Measurements from ENCODE around the gene GLA.

Gene GLA

DNA sequence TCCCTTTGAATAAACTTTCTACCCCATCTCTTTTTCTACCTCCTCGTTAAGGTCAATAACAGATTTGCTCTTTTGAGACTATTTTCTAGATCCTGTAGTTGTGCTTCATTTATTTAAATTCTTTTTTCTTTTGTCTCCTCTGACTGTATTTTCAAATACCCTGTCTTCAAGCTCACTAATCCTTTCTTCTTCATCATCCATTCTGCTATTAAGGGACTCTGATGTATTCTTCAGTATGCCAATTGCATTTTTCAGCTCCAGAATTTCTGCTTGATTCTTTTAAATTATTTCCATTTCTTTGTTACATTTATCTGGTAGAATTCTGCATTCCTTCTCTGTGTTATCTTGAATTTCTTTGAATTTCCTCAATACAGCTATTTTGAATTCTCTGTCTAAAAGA is 41.6 kb upstream of the GLA start:
- H4K20me1 ChIP-seq (ENCODE audit: insufficient read depth, low read length): no peaks in the 10 kb centered on the region
- H2AFZ ChIP-seq (ENCODE audit: low read depth, low read length): no peak overlapping the region
- H3K79me2 ChIP-seq (ENCODE audit: low read length): no peaks in the 10 kb centered on the region
- H3K27me3 ChIP-seq (ENCODE audit: low read depth, low read length): no peaks in the 10 kb centered on the region
- no peak overlapping the region for H3K4me3 ChIP-seq (ENCODE audit: low read length)
- no peaks in the 10 kb centered on the region for H3K4me1 ChIP-seq (ENCODE audit: low read length)
- TF ChIP-seq, protein P1, sequence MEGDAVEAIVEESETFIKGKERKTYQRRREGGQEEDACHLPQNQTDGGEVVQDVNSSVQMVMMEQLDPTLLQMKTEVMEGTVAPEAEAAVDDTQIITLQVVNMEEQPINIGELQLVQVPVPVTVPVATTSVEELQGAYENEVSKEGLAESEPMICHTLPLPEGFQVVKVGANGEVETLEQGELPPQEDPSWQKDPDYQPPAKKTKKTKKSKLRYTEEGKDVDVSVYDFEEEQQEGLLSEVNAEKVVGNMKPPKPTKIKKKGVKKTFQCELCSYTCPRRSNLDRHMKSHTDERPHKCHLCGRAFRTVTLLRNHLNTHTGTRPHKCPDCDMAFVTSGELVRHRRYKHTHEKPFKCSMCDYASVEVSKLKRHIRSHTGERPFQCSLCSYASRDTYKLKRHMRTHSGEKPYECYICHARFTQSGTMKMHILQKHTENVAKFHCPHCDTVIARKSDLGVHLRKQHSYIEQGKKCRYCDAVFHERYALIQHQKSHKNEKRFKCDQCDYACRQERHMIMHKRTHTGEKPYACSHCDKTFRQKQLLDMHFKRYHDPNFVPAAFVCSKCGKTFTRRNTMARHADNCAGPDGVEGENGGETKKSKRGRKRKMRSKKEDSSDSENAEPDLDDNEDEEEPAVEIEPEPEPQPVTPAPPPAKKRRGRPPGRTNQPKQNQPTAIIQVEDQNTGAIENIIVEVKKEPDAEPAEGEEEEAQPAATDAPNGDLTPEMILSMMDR (IDR thresholded peaks at IDR 0.05; ENCODE audit: low read depth, low read length): no peak
- no peak for TF ChIP-seq EZH2phosphoT487 (IDR thresholded peaks at IDR 0.05; ENCODE audit: low read depth)
- no peak overlapping the region for H3K4me2 ChIP-seq (ENCODE audit: low read length)
- H3K36me3 ChIP-seq (replicated peaks; ENCODE audit: low read depth, low read length): no peaks in the 10 kb centered on the region
- no peaks in the 10 kb centered on the region for H3K9me3 ChIP-seq (ENCODE audit: insufficient read depth, low read length)
- no peak overlapping the region for H3K9ac ChIP-seq (ENCODE audit: low read length)
- no peak overlapping the region for H3K27ac ChIP-seq (ENCODE audit: low read length)

DNA sequence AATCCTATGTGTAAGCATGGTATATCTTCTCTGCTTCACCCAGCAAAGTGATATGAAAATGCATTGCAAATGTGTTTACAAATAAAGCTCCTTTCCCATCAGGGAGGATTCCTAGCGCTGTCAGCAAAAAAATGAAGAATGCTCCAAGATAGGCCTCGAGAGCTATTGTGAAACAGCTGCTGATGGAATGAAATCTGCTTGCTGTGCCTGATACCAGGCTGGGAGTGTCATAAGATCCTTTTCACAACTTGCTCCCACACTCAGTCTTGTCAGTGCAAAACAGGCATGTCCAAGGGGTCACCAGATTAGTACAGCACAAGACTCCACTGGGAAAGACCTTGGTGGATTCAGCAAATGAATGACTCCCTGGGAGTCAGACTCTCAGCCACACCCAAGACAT is 34.4 kb upstream of the GLA start:
- Histone ChIP-seq H4K20me1 (ENCODE audit: insufficient read depth, low read length) (no peaks in the 10 kb centered on the region), H3K9ac (ENCODE audit: low read length) (no peak overlapping the region), H3K79me2 (ENCODE audit: low read length) (no peaks in the 10 kb centered on the region), H3K4me3 (ENCODE audit: low read length) (no peak overlapping the region), H3K4me2 (ENCODE audit: low read length) (no peak overlapping the region), H3K27me3 (ENCODE audit: low read depth, low read length) (no peaks in the 10 kb centered on the region), H3K4me1 (ENCODE audit: low read length) (no peaks in the 10 kb centered on the region), H2AFZ (ENCODE audit: low read depth, low read length) (no peak overlapping the region), H3K36me3 (replicated peaks; ENCODE audit: low read depth, low read length) (no peaks in the 10 kb centered on the region), H3K27ac (ENCODE audit: low read length) (no peak overlapping the region), H3K9me3 (ENCODE audit: insufficient read depth, low read length) (no peaks in the 10 kb centered on the region)
- TF ChIP-seq, protein P1 (IDR thresholded peaks at IDR 0.05; ENCODE audit: low read depth, low read length): no peak
- TF ChIP-seq EZH2phosphoT487 (IDR thresholded peaks at IDR 0.05; ENCODE audit: low read depth): no peak

DNA sequence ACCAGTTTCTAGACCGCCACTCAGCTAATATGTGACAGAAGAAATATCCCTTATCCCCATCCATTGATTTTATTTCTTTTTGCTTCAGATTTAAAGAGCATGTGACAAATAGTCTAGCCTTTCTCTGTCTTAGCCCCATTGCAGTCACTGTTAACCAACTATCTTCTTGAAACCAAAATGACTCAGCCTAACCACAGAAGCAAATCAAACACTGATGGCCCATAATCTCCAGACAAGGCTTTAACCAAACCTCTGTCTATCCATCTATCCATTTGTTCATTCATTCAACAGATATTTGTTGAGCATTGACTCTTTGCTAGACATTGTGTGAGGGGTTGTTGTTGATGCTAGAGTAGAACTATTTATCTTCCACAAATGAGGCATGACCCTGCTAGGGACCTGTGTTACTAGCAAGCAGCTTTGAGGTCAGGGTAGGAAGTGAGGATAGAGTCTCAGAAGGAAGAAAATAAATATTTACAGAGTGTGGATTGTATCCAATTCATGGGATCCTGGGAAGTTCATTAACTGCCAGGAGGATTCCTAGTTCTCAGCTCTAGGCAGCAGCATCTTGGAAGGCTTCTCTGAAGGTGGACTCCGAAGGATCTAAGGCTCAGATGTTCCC is 22.8 kb upstream of the GLA start:
- H3K4me3 ChIP-seq (ENCODE audit: low read length): no peak overlapping the region
- H4K20me1 ChIP-seq (ENCODE audit: insufficient read depth, low read length): no peaks in the 10 kb centered on the region
- no peak overlapping the region for H3K27ac ChIP-seq (ENCODE audit: low read length)
- no peaks in the 10 kb centered on the region for H3K79me2 ChIP-seq (ENCODE audit: low read length)
- H3K4me1 ChIP-seq (ENCODE audit: low read length): peaks cover 14% of the 10 kb centered on the region
- H3K27me3 ChIP-seq (ENCODE audit: low read depth, low read length): no peaks in the 10 kb centered on the region
- peaks cover 4% of the 10 kb centered on the region for H3K36me3 ChIP-seq (replicated peaks; ENCODE audit: low read depth, low read length)
- TF ChIP-seq, protein P1 (IDR thresholded peaks at IDR 0.05; ENCODE audit: low read depth, low read length): no peak
- TF ChIP-seq EZH2phosphoT487 (IDR thresholded peaks at IDR 0.05; ENCODE audit: low read depth): no peak
- H3K4me2 ChIP-seq (ENCODE audit: low read length): peak overlapping the region; percentile 14; the same call in 1 of the 2 replicates
- no peak overlapping the region for H3K9ac ChIP-seq (ENCODE audit: low read length)
- H3K9me3 ChIP-seq (ENCODE audit: insufficient read depth, low read length): no peaks in the 10 kb centered on the region
- H2AFZ ChIP-seq (ENCODE audit: low read depth, low read length): no peak overlapping the region

DNA sequence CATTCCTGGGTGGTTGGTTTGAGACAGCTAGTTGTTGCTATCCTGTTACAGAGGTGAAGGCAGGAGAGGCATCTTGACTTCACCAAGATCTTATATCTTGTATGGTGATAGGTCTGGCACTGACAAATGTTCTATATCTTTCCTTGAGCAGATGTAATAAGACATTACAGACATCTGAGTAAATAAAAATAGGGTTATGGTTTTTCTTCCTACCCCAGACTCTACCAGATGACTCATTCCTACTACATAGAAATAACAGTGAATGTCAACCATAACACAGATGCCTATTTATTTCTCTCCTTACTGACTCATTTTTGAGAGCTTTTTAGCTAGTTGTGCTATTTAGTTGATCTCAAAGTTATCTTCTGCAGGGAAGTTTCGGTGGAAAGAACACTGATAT is 22.2 kb upstream of the GLA start:
- peaks cover 4% of the 10 kb centered on the region for H3K36me3 ChIP-seq (replicated peaks; ENCODE audit: low read depth, low read length)
- H3K4me2 ChIP-seq (ENCODE audit: low read length): peak overlapping the region; percentile 14; the same call in 1 of the 2 replicates
- no peaks in the 10 kb centered on the region for H4K20me1 ChIP-seq (ENCODE audit: insufficient read depth, low read length)
- no peak overlapping the region for H3K27ac ChIP-seq (ENCODE audit: low read length)
- H3K79me2 ChIP-seq (ENCODE audit: low read length): no peaks in the 10 kb centered on the region
- H3K4me1 ChIP-seq (ENCODE audit: low read length): peaks cover 14% of the 10 kb centered on the region
- no peaks in the 10 kb centered on the region for H3K9me3 ChIP-seq (ENCODE audit: insufficient read depth, low read length)
- H3K9ac ChIP-seq (ENCODE audit: low read length): no peak overlapping the region
- TF ChIP-seq EZH2phosphoT487 (IDR thresholded peaks at IDR 0.05; ENCODE audit: low read depth): no peak
- TF ChIP-seq, protein P1 (IDR thresholded peaks at IDR 0.05; ENCODE audit: low read depth, low read length): no peak
- no peak overlapping the region for H3K4me3 ChIP-seq (ENCODE audit: low read length)
- H2AFZ ChIP-seq (ENCODE audit: low read depth, low read length): no peak overlapping the region
- H3K27me3 ChIP-seq (ENCODE audit: low read depth, low read length): no peaks in the 10 kb centered on the region

All from OCI-LY3 (cell line).